HK-2 (cell line): ENCODE results near the gene SPDYE4.

Source experiments
- DNase-seq: peaks from one replicate; pipeline ENCODE4 v3.0.0-alpha.2; 2018; ENCODE audit not compliant: unreplicated experiment

Gene SPDYE4

GRCh38 chr17:8712698-8713097 is 45.6 kb downstream of the SPDYE4 start:
- no peak for DNase-seq

DNA sequence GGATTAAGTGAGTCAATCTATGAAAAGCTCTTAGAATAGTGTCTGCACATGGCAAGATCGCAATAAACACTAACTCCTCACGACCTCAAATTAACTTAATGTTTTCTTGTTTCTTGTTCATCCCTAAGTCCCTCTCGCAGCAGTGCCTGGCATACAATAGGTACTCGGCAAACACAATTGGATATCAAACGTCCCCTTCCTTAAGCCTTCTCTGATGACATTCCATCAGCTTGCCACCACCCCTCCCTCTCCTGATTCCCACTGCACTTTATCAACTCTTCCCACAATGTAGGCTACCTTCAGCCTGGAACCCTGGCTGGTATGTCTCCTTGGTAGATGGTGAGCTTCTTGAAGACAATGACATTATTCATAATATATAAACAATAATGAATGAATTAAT is 47.1 kb downstream of the SPDYE4 start:
- no peak for DNase-seq

DNA sequence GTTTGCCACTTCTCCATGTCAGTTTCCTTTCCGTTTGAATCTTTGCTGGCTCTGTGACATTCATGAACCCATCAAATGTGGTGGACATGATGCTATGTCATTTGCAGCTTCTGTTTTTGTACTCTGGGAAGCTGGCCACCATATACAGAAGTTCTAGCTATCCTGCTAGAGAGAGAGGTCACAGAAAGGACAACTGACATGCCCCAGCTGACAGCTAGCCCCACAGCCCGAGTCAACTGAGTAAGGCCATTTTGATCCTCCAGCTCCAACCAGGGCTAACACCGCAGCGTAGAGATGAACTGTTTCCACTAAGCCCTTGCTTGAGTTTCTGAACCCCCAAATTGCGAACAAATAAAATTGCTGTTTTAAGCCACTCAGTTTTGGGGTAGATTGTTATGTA is 47.5 kb downstream of the SPDYE4 start:
- no peak for DNase-seq

DNA sequence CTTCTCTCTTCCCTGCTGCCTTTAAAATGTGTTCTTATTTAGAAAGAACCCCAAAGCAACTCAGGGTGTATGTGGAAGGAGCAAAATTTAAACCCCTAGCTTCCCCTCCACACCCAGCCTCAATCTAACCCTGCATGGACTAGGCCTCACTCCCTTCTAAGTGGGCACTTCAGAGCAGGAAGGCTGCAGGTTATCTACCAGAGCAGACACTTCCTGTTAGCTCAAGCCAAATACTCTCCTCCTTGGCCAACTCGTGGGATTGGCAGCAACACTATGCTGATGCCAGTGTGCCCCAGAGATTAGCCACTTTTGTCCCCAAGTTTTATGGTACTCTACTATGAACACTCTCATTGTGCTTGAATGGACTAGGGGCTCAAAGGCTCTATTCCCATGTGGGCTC is 49.3 kb downstream of the SPDYE4 start:
- DNase-seq: no peak

DNA sequence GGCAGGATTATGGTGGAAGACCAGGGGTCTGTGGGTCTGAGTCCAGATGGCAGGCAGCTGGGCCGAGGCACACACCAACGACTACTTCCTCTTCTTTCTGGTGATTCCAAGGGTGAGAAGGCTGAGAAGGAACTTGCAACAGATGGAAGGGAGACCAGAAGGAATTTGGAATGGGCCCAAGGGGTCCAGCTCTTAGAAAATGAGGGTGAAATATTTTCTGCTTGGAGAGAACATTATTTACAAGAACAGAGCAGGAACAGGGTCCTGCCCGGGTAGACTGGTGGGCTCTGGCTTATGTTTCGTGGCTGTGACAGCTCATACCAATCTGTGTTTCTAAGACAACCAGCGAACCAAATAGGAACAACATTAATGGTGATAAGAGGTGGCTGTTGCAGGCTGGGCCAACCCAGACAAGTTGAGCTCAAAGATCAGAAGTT is 50.3 kb downstream of the SPDYE4 start:
- DNase-seq: no peak

- no peak for DNase-seq
Measured at GRCh38 chr17:8707332-8708024, 50.9 kb downstream of the SPDYE4 start.

GRCh38 chr17:8706431-8706830 is 51.9 kb downstream of the SPDYE4 start:
- DNase-seq: no peak

- no peak for DNase-seq
Measured at GRCh38 chr17:8705427-8705826, 52.9 kb downstream of the SPDYE4 start.

DNA sequence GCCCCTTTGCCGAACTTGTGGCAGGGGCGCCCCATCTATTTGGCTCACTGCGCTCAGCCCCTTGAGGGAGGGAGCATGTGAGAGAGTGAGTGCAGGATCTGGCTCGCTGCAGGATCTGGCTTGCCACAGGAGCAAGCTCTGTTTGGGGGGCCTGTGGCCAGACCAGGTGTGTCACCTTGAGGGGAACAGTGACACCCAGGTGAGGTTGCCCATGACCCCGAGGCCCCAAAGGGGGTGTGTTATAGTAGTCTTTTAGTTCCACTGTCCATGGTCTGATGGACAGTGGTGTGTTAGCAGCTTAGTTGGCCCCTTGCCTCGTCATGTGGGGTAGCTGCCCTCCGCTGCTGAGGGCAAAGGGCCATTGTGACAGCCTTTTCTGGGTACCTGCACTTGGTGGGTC is 55.3 kb downstream of the SPDYE4 start:
- no peak for DNase-seq

DNA sequence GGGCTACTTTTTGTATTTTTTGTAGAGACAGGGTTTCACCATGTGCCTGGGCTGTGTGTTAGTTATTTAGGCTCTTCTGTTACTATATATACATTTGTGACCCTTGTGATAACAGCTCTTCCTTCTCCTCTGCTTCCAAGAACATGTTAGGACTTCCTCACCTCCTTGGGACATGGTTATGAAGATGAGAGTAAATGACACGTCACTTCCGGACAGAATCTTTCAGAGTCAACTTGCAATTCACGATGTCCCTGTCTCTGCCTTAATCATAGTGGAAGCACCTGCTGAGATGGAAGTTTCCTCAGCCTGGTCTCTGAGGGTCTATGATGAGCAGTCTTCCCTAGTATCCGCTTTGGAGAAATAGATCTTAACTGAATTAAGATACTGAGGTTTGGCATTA is 56.6 kb downstream of the SPDYE4 start:
- no peak for DNase-seq

DNA sequence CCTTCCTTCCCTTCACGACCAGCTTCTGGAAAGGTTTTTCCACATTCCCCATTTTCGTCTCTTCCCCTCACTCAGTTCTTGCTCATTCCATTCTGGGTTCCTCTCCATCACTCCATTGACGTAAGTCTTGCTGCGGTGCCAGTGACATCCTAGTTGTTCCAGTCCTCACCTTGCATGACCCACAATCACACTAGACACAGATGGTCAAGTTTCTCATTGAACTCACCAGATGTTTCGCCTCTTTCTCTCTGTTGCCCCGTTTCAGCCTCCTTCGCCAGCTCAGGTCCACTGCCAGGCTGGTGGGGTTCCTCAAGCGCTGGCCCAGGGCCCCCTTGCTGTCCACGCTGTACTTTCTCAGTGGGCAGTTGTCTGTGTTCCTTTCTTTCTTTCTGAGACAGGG is 57.1 kb downstream of the SPDYE4 start:
- DNase-seq: no peak
